GM21367 (cell line): Measurements from ENCODE around the gene L3MBTL2.

Experiments
- ATAC-seq: cut with Tn5 transposase; IDR thresholded peaks from one replicate; pipeline ENCODE4 v1.9.1; 2021; ENCODE audit not compliant: unreplicated experiment

The L3MBTL2 gene

GRCh38 chr22:41264408-41264941 lies 59.4 kb downstream of the L3MBTL2 start:
- no peak for ATAC-seq

GRCh38 chr22:41267958-41268357 lies 62.8 kb downstream of the L3MBTL2 start:
- no peak for ATAC-seq

GRCh38 chr22:41271787-41272186 lies 66.7 kb downstream of the L3MBTL2 start:
- ATAC-seq: no peak

GRCh38 chr22:41273128-41273527 lies 68.0 kb downstream of the L3MBTL2 start:
- ATAC-seq: no peak

GRCh38 chr22:41274856-41275255 lies 69.7 kb downstream of the L3MBTL2 start:
- no peak for ATAC-seq

DNA sequence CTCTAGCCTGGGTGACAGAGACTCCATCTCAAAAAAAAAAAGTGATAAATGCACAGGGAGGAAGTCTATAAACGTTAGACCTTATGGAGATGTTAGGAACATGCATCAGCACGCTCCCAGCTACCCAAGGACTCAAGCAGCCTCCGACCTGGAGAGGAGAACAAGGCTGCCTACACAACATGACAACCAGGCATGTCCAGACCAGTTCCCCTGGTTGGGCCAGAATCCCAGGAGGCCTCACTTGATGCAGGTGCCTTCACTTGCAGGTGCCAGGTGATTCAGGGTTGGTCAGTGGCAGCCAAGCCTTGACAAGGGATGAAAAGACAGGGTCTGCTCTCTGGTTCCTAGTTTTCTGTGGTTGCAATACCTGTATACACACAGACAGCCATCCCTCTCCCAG lies 75.0 kb downstream of the L3MBTL2 start:
- ATAC-seq: no peak

DNA sequence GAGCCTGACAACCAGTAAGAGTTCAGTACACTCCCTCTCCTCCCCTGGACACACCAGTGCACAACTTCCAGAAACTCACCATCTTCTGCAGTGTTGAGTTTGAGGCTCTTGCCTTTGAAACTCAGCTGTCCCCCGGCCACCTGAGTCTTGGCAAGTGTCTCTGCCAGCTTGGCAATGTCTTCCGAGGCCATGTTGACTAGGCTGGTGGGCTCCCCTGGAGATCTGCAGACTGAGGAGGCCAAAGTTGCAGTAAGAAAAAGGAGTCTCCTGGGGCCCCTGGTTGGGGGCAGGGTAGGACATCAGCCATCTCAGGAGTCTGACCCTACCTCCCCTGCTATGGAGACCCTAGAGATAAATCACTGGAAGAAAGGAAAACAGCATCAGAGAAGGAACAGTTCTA lies 75.7 kb downstream of the L3MBTL2 start:
- ATAC-seq: no peak
